Measurements from ENCODE around the gene KASH5. TPM values are rescaled to one million over a fixed set of nuclear protein-coding genes. Genes with fewer than 3 reads are reported as not detected.

Gene KASH5
- total RNA-seq, 1 experiment from 2014 or later: not detected

GRCh38 chr19:49414256-49414655 lies 26.2 kb downstream of the KASH5 start:
- BruUV-seq (replicated peaks): no TSS peak
- ATAC-seq (no peak), DNase-seq (no peak)
- TF ChIP-seq CTCF (conservative IDR thresholded peaks at IDR 0.05; ENCODE audit: low read depth, low read length) (no peak), EZH2phosphoT487 (IDR thresholded peaks at IDR 0.05; ENCODE audit: borderline replicate concordance, low read length) (no peak), EZH2 (IDR thresholded peaks at IDR 0.05; ENCODE audit: low read length, unreplicated experiment) (no peak)
- Histone ChIP-seq H3K36me3 (ENCODE audit: low read depth, low read length) (no peaks in the 10 kb centered on the region), H3K9me2 (replicated peaks; ENCODE audit: low read length) (no peaks in the 10 kb centered on the region), H3K27me3 (ENCODE audit: low read length) (peaks cover 39% of the 10 kb centered on the region), H3K4me2 (ENCODE audit: low read length) (no peak overlapping the region), H3K27ac (ENCODE audit: low read length) (no peak overlapping the region), H2AFZ (ENCODE audit: low read length) (no peak overlapping the region), H3K4me1 (ENCODE audit: insufficient read depth, low read length) (no peaks in the 10 kb centered on the region), H3K9me3 (ENCODE audit: low read length) (no peaks in the 10 kb centered on the region), H3K79me2 (ENCODE audit: low read length) (no peaks in the 10 kb centered on the region), H4K20me1 (ENCODE audit: low read length) (no peaks in the 10 kb centered on the region), H3K9ac (ENCODE audit: low read length) (no peak overlapping the region), H3K4me3 (ENCODE audit: low read length) (no peak overlapping the region), H3F3A (ENCODE audit: low read length, unreplicated experiment) (no peaks in the 10 kb centered on the region)
- ChIA-PET POLR2A (ENCODE audit: unreplicated experiment) (no interaction called here), CTCF (no interaction called here)
- intact Hi-C loops (cut with micrococcal nuclease): no loop called here

GRCh38 chr19:49415102-49415809 lies 27.2 kb downstream of the KASH5 start:
- H4K20me1 ChIP-seq (ENCODE audit: low read length): no peaks in the 10 kb centered on the region
- H3K4me3 ChIP-seq (ENCODE audit: low read length): no peak overlapping the region
- no peak for TF ChIP-seq EZH2phosphoT487 (IDR thresholded peaks at IDR 0.05; ENCODE audit: borderline replicate concordance, low read length)
- TF ChIP-seq CTCF (conservative IDR thresholded peaks at IDR 0.05; ENCODE audit: low read depth, low read length): no peak
- no peak for TF ChIP-seq EZH2 (IDR thresholded peaks at IDR 0.05; ENCODE audit: low read length, unreplicated experiment)
- no peaks in the 10 kb centered on the region for H3K9me3 ChIP-seq (ENCODE audit: low read length)
- no peak overlapping the region for H2AFZ ChIP-seq (ENCODE audit: low read length)
- peaks cover 49% of the 10 kb centered on the region for H3K27me3 ChIP-seq (ENCODE audit: low read length)
- H3K36me3 ChIP-seq (ENCODE audit: low read depth, low read length): no peaks in the 10 kb centered on the region
- no peak overlapping the region for H3K9ac ChIP-seq (ENCODE audit: low read length)
- no peaks in the 10 kb centered on the region for H3K4me1 ChIP-seq (ENCODE audit: insufficient read depth, low read length)
- H3K4me2 ChIP-seq (ENCODE audit: low read length): no peak overlapping the region
- H3F3A ChIP-seq (ENCODE audit: low read length, unreplicated experiment): no peaks in the 10 kb centered on the region
- no peak for DNase-seq
- no TSS peak for BruUV-seq (replicated peaks)
- CTCF ChIA-PET: no interaction called here
- POLR2A ChIA-PET (ENCODE audit: unreplicated experiment): no interaction called here
- intact Hi-C loops (cut with micrococcal nuclease): no loop called here
- ATAC-seq: no peak
- no peaks in the 10 kb centered on the region for H3K9me2 ChIP-seq (replicated peaks; ENCODE audit: low read length)
- H3K27ac ChIP-seq (ENCODE audit: low read length): no peak overlapping the region
- no peaks in the 10 kb centered on the region for H3K79me2 ChIP-seq (ENCODE audit: low read length)

- H3K4me1 ChIP-seq (ENCODE audit: insufficient read depth, low read length): no peaks in the 10 kb centered on the region
- no peaks in the 10 kb centered on the region for H3K9me2 ChIP-seq (replicated peaks; ENCODE audit: low read length)
- H3K36me3 ChIP-seq (ENCODE audit: low read depth, low read length): no peaks in the 10 kb centered on the region
- ChIA-PET CTCF (no interaction called here), POLR2A (ENCODE audit: unreplicated experiment) (no interaction called here)
- peaks cover 55% of the 10 kb centered on the region for H3K27me3 ChIP-seq (ENCODE audit: low read length)
- no TSS peak for BruUV-seq (replicated peaks)
- DNase-seq (no peak), ATAC-seq (no peak)
- H3K79me2 ChIP-seq (ENCODE audit: low read length): no peaks in the 10 kb centered on the region
- H3K4me2 ChIP-seq (ENCODE audit: low read length): no peak overlapping the region
- no peak overlapping the region for H3K27ac ChIP-seq (ENCODE audit: low read length)
- no peak overlapping the region for H2AFZ ChIP-seq (ENCODE audit: low read length)
- H3K4me3 ChIP-seq (ENCODE audit: low read length): no peak overlapping the region
- no peaks in the 10 kb centered on the region for H4K20me1 ChIP-seq (ENCODE audit: low read length)
- no peaks in the 10 kb centered on the region for H3K9me3 ChIP-seq (ENCODE audit: low read length)
- TF ChIP-seq CTCF (conservative IDR thresholded peaks at IDR 0.05; ENCODE audit: low read depth, low read length): no peak
- no peak for TF ChIP-seq EZH2phosphoT487 (IDR thresholded peaks at IDR 0.05; ENCODE audit: borderline replicate concordance, low read length)
- TF ChIP-seq EZH2 (IDR thresholded peaks at IDR 0.05; ENCODE audit: low read length, unreplicated experiment): no peak
- H3K9ac ChIP-seq (ENCODE audit: low read length): no peak overlapping the region
- intact Hi-C loops (cut with micrococcal nuclease): no loop called here
- H3F3A ChIP-seq (ENCODE audit: low read length, unreplicated experiment): no peaks in the 10 kb centered on the region
These were observed 27.8 kb downstream of the KASH5 start for GRCh38 chr19:49415810-49416200.

Measured in PC-3 (cell line).